Measurements from ENCODE around the gene TBCD. TPM values are rescaled to one million over a fixed set of nuclear protein-coding genes. Genes with fewer than 3 reads are reported as not detected.

The TBCD gene
- total RNA-seq, 1 experiment from 2014 or later, result 90.7 TPM

GRCh38 chr17:82794781-82795482 lies 43.1 kb downstream of the TBCD start:
- Mint-ChIP-seq H3K4me3 (ENCODE audit: low read depth, unreplicated experiment) (no peak overlapping the region), H3K9me3 (ENCODE audit: low read depth, unreplicated experiment) (no peaks in the 10 kb centered on the region), H3K27ac (ENCODE audit: unreplicated experiment) (no peak overlapping the region), H3K4me1 (ENCODE audit: low read depth, unreplicated experiment) (peaks cover 7% of the 10 kb centered on the region), H3K27me3 (ENCODE audit: unreplicated experiment) (no peaks in the 10 kb centered on the region), H3K36me3 (ENCODE audit: insufficient read depth, unreplicated experiment) (peaks cover 6% of the 10 kb centered on the region)
- intact Hi-C loops (cut with micrococcal nuclease; ENCODE audit: unreplicated experiment), result no loop called here
- TF ChIP-seq, protein P1, sequence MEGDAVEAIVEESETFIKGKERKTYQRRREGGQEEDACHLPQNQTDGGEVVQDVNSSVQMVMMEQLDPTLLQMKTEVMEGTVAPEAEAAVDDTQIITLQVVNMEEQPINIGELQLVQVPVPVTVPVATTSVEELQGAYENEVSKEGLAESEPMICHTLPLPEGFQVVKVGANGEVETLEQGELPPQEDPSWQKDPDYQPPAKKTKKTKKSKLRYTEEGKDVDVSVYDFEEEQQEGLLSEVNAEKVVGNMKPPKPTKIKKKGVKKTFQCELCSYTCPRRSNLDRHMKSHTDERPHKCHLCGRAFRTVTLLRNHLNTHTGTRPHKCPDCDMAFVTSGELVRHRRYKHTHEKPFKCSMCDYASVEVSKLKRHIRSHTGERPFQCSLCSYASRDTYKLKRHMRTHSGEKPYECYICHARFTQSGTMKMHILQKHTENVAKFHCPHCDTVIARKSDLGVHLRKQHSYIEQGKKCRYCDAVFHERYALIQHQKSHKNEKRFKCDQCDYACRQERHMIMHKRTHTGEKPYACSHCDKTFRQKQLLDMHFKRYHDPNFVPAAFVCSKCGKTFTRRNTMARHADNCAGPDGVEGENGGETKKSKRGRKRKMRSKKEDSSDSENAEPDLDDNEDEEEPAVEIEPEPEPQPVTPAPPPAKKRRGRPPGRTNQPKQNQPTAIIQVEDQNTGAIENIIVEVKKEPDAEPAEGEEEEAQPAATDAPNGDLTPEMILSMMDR (IDR thresholded peaks at IDR 0.05; ENCODE audit: unreplicated experiment), result no peak
- DNase-seq, result no peak
- CTCF ChIA-PET, result no interaction called here
- no TSS peak for BruUV-seq (replicated peaks)

- H3K27ac Mint-ChIP-seq (ENCODE audit: unreplicated experiment), result no peak overlapping the region
- no peaks in the 10 kb centered on the region for H3K9me3 Mint-ChIP-seq (ENCODE audit: low read depth, unreplicated experiment)
- CTCF ChIA-PET, result no interaction called here
- DNase-seq, result no peak
- BruUV-seq (replicated peaks), result no TSS peak
- intact Hi-C loops (cut with micrococcal nuclease; ENCODE audit: unreplicated experiment), result no loop called here
- H3K36me3 Mint-ChIP-seq (ENCODE audit: insufficient read depth, unreplicated experiment), result peaks cover 12% of the 10 kb centered on the region
- peaks cover 4% of the 10 kb centered on the region for H3K4me1 Mint-ChIP-seq (ENCODE audit: low read depth, unreplicated experiment)
- H3K4me3 Mint-ChIP-seq (ENCODE audit: low read depth, unreplicated experiment), result no peak overlapping the region
- TF ChIP-seq, protein P1 (IDR thresholded peaks at IDR 0.05; ENCODE audit: unreplicated experiment), result no peak
- no peaks in the 10 kb centered on the region for H3K27me3 Mint-ChIP-seq (ENCODE audit: unreplicated experiment)
These were observed 43.8 kb downstream of the TBCD start for GRCh38 chr17:82795615-82796014.

GRCh38 chr17:82797061-82797460 lies 45.2 kb downstream of the TBCD start:
- intact Hi-C loops (cut with micrococcal nuclease; ENCODE audit: unreplicated experiment), result no loop called here
- DNase-seq, result no peak
- Mint-ChIP-seq H3K27ac (ENCODE audit: unreplicated experiment) (no peak overlapping the region), H3K4me1 (ENCODE audit: low read depth, unreplicated experiment) (no peaks in the 10 kb centered on the region), H3K9me3 (ENCODE audit: low read depth, unreplicated experiment) (peaks cover 7% of the 10 kb centered on the region), H3K4me3 (ENCODE audit: low read depth, unreplicated experiment) (no peak overlapping the region), H3K27me3 (ENCODE audit: unreplicated experiment) (no peaks in the 10 kb centered on the region), H3K36me3 (ENCODE audit: insufficient read depth, unreplicated experiment) (peaks cover 18% of the 10 kb centered on the region)
- TF ChIP-seq, protein P1 (IDR thresholded peaks at IDR 0.05; ENCODE audit: unreplicated experiment), result no peak
- CTCF ChIA-PET, result no interaction called here
- no TSS peak for BruUV-seq (replicated peaks)

DNA sequence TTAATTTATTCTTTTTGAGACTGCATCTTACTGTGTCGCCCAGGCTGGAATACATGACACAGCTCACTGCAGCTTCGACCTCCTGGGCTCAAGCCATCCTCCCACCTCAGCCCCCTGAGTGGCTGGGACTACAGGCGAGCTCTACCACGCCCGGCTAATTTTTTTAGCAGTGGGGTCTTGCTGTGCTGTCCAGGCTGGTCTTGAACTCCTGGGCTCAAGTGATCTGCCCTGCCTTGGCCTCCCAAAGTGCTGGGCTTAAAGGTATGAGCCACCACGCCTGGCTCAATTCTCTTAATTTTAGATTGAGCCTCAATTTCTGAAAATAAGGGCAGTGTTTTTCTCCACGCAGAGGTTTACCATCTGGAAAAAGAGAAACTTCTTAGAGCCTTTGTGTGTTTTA lies 46.9 kb downstream of the TBCD start:
- Mint-ChIP-seq H3K4me3 (ENCODE audit: low read depth, unreplicated experiment) (no peak overlapping the region), H3K27me3 (ENCODE audit: unreplicated experiment) (no peaks in the 10 kb centered on the region), H3K9me3 (ENCODE audit: low read depth, unreplicated experiment) (peaks cover 7% of the 10 kb centered on the region), H3K4me1 (ENCODE audit: low read depth, unreplicated experiment) (no peaks in the 10 kb centered on the region), H3K27ac (ENCODE audit: unreplicated experiment) (no peak overlapping the region), H3K36me3 (ENCODE audit: insufficient read depth, unreplicated experiment) (peaks cover 18% of the 10 kb centered on the region)
- TF ChIP-seq, protein P1 (IDR thresholded peaks at IDR 0.05; ENCODE audit: unreplicated experiment), result no peak
- CTCF ChIA-PET, result no interaction called here
- BruUV-seq (replicated peaks), result no TSS peak
- intact Hi-C loops (cut with micrococcal nuclease; ENCODE audit: unreplicated experiment), result no loop called here
- DNase-seq, result no peak
